GM19035 (cell line): ENCODE results near the gene FILIP1L.

Experiments
- ATAC-seq: cut with Tn5 transposase; IDR thresholded peaks from one replicate; pipeline ENCODE4 v1.9.1; 2021; ENCODE audit not compliant: unreplicated experiment

Gene FILIP1L

GRCh38 chr3:99955773-99956562 lies 158.3 kb downstream of the FILIP1L start:
- no peak for ATAC-seq

GRCh38 chr3:99954914-99955644 lies 159.2 kb downstream of the FILIP1L start:
- no peak for ATAC-seq

GRCh38 chr3:99953596-99953995 lies 160.7 kb downstream of the FILIP1L start:
- no peak for ATAC-seq

- ATAC-seq: no peak
Observed at GRCh38 chr3:99952306-99952705, 162.0 kb downstream of the FILIP1L start.

- ATAC-seq: no peak
Observed at GRCh38 chr3:99951701-99952100, 162.6 kb downstream of the FILIP1L start.

- no peak for ATAC-seq
Observed at GRCh38 chr3:99950921-99951320, 163.4 kb downstream of the FILIP1L start.

GRCh38 chr3:99949956-99950670 lies 164.2 kb downstream of the FILIP1L start:
- no peak for ATAC-seq

GRCh38 chr3:99948467-99949089 lies 165.7 kb downstream of the FILIP1L start:
- ATAC-seq: no peak

- no peak for ATAC-seq
Observed at GRCh38 chr3:99947356-99947755, 166.9 kb downstream of the FILIP1L start.

GRCh38 chr3:99945328-99945995 lies 168.8 kb downstream of the FILIP1L start:
- no peak for ATAC-seq

GRCh38 chr3:99943931-99944761 lies 170.2 kb downstream of the FILIP1L start:
- ATAC-seq: no peak

GRCh38 chr3:99941211-99941610 lies 173.1 kb downstream of the FILIP1L start:
- no peak for ATAC-seq

- ATAC-seq: no peak
Observed at GRCh38 chr3:99940350-99940749, 174.0 kb downstream of the FILIP1L start.

GRCh38 chr3:99939876-99940275 lies 174.4 kb downstream of the FILIP1L start:
- no peak for ATAC-seq

GRCh38 chr3:99938270-99938911 lies 175.9 kb downstream of the FILIP1L start:
- ATAC-seq: no peak

- no peak for ATAC-seq
Observed at GRCh38 chr3:99934975-99935797, 179.1 kb downstream of the FILIP1L start.

GRCh38 chr3:99933971-99934750 lies 180.1 kb downstream of the FILIP1L start:
- ATAC-seq: no peak

GRCh38 chr3:99931059-99931458 lies 183.2 kb downstream of the FILIP1L start:
- ATAC-seq: no peak
